SK-N-MC (cell line): ENCODE data around the gene PTX4.
A peak's percentile ranks its signal among the peaks of the same experiment; 100 is the strongest.

Experiments used
- DNase-seq: peaks from one replicate; pipeline ENCODE4 v3.0.0-alpha.2; 2011; ENCODE audit warnings: low read depth, low spot score
- H3K27ac ChIP-seq: fragments of 200-600 bp; sonication (generic); 2 replicates; pipeline ENCODE4 v1.5.1; 2016; ENCODE audit warnings: mixed run types
- H3K36me3 ChIP-seq: fragments of 200-600 bp; sonication (generic); 2 replicates; pipeline ENCODE4 v1.6.1; 2017; ENCODE audit warnings: antibody characterized with exemption, low read length, mixed read lengths; ENCODE audit not compliant: insufficient read depth
- H3K4me3 ChIP-seq: fragments of 200-600 bp; sonication (generic); 2 replicates; pipeline ENCODE4 v1.5.1; 2016
- H3K9ac ChIP-seq: fragments of 200-600 bp; sonication (generic); 2 replicates; pipeline ENCODE4 v1.8.0; 2017; ENCODE audit warnings: mixed run types, mixed read lengths; ENCODE audit not compliant: insufficient read length
- H3K9me3 ChIP-seq: fragments of 200-600 bp; sonication (generic); 2 replicates; pipeline ENCODE4 v1.6.1; 2017; ENCODE audit warnings: low read depth, mild to moderate bottlenecking, antibody characterized with exemption, low read length, moderate library complexity, mixed read lengths
- EZH2 ChIP-seq: fragments of 200-600 bp; sonication (generic); IDR thresholded peaks from one replicate; pipeline ENCODE4 v1.6.1; 2017; ENCODE audit warnings: antibody characterized with exemption
- FOXP2 ChIP-seq: optimal IDR thresholded peaks from 2 replicates; pipeline ENCODE3; 2011; ENCODE audit warnings: mild to moderate bottlenecking, moderate library complexity; ENCODE audit not compliant: insufficient read depth; ENCODE audit errors: extremely low read length, control extremely low read depth
- POLR2AphosphoS5 ChIP-seq: IDR thresholded peaks from 2 replicates; pipeline ENCODE4 v1.6.1; 2012; ENCODE audit warnings: mild to moderate bottlenecking, low read depth, low read length, borderline replicate concordance

The PTX4 gene

GRCh38 chr16:1492923-1493745 is 4.4 kb upstream of the PTX4 start, which contains the start of gene TELO2:
TSS of gene TELO2 (plus strand) at chr16:1493360. CDS start at chr16:1494282, 922 bp downstream.
- peak; percentile 10 for DNase-seq
- peak within 1 kb of the TSS; percentile 84 for H3K27ac ChIP-seq
- H3K36me3 ChIP-seq: peaks cover 21% of the 10 kb centered on the region; the same call in 1 of the 2 replicates
- peak within 1 kb of the TSS; percentile 93 for H3K4me3 ChIP-seq
- no peaks in the 10 kb centered on the region for H3K9me3 ChIP-seq
- H3K9ac ChIP-seq: peak within 1 kb of the TSS; percentile 93
- peak; percentile 77; the same call in 1 of the 2 replicates for TF ChIP-seq POLR2AphosphoS5
- no peak for TF ChIP-seq FOXP2

GRCh38 chr16:1492082-1492922 is 3.6 kb upstream of the PTX4 start:
- Histone ChIP-seq H3K9me3 (no peaks in the 10 kb centered on the region), H3K9ac (no peak overlapping the region), H3K27ac (no peak overlapping the region), H3K36me3 (peaks cover 18% of the 10 kb centered on the region; the same call in 1 of the 2 replicates), H3K4me3 (peak overlapping the region; percentile 93)
- TF ChIP-seq FOXP2 (no peak), POLR2AphosphoS5 (no peak), EZH2 (no peak)
- no peak for DNase-seq

- Histone ChIP-seq H3K36me3 (peaks cover 10% of the 10 kb centered on the region; the same call in 1 of the 2 replicates), H3K27ac (no peak overlapping the region), H3K4me3 (no peak overlapping the region), H3K9ac (no peak overlapping the region), H3K9me3 (no peaks in the 10 kb centered on the region)
- TF ChIP-seq EZH2 (no peak), POLR2AphosphoS5 (no peak), FOXP2 (no peak)
- no peak for DNase-seq
Observed at GRCh38 chr16:1491327-1491726, 2.6 kb upstream of the PTX4 start.

- Histone ChIP-seq H3K27ac (no peak overlapping the region), H3K36me3 (no peaks in the 10 kb centered on the region), H3K9ac (no peak overlapping the region), H3K9me3 (no peaks in the 10 kb centered on the region), H3K4me3 (no peak overlapping the region)
- DNase-seq: no peak
- no peak for TF ChIP-seq POLR2AphosphoS5
- TF ChIP-seq FOXP2: no peak
- no peak for TF ChIP-seq EZH2
Observed at GRCh38 chr16:1489077-1489476, 333 bp upstream of the PTX4 start.

DNA sequence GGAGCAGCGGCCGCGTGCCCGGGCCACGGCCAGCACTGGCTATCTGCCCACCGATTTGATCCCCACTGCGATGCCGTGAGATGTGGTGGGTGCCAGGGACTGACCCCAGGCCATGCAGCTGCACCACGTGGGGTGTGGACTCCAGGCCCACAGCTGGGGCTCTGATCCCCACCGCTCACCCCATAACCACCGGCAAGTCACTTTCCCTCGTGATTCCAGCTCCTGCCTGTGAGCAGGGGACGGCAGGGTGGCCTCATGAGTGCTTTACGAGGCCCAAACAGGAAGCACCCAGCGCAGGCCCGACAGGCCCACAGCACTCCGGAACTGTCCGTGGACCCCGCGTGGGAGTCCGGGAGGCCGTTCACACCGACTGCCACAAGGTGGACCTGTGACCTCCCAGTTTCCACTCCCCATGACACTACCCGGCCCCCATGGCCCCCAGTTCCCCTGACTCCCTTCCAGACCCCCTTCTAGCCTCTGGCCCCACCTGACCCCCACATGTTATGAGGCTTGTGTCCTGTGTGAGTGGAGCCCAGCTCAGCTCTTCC is 616 bp downstream of the PTX4 start:
- no peak overlapping the region for H3K27ac ChIP-seq
- H3K9ac ChIP-seq: no peak overlapping the region
- H3K4me3 ChIP-seq: no peak overlapping the region
- no peak for TF ChIP-seq POLR2AphosphoS5
- no peak for TF ChIP-seq EZH2
- TF ChIP-seq FOXP2: no peak
- no peaks in the 10 kb centered on the region for H3K9me3 ChIP-seq
- no peak for DNase-seq
- no peaks in the 10 kb centered on the region for H3K36me3 ChIP-seq

DNA sequence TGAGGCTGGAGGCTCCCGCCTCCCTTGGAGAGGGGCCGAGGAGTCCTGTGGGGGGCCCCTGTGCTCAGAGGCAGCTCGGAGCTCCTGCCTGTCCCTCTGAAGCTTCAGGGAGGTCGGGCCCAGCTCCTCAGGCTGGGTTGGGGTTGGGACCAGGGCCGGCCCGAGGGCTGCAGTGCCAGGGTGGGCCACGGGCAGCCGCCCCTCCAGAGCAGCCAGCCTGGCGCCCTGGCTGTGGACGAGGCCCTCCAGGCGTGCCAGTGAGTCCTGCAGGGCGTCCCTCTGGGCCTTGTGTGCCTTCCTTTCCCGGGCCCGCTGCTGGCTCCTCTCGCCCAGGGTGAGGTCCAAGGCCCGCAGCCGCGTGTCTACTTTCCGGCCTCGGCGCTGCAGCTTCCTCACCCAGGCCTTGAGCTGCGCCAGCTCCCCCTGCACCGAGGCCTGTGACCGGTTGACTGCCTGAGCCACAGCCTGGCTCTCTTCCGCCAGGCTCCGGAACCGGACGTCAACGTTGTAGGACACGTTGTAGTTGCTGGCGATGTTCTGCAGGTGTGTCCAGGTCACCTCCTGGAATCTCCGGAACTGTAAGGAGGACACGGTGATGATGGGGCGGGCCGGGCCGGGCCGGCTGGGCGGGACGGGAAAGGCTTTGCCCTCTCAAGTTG is 1.2 kb downstream of the PTX4 start:
- H3K4me3 ChIP-seq: no peak overlapping the region
- no peak overlapping the region for H3K9ac ChIP-seq
- no peak overlapping the region for H3K27ac ChIP-seq
- no peaks in the 10 kb centered on the region for H3K36me3 ChIP-seq
- DNase-seq: no peak
- no peak for TF ChIP-seq FOXP2
- TF ChIP-seq EZH2: no peak
- TF ChIP-seq POLR2AphosphoS5: no peak
- no peaks in the 10 kb centered on the region for H3K9me3 ChIP-seq

DNA sequence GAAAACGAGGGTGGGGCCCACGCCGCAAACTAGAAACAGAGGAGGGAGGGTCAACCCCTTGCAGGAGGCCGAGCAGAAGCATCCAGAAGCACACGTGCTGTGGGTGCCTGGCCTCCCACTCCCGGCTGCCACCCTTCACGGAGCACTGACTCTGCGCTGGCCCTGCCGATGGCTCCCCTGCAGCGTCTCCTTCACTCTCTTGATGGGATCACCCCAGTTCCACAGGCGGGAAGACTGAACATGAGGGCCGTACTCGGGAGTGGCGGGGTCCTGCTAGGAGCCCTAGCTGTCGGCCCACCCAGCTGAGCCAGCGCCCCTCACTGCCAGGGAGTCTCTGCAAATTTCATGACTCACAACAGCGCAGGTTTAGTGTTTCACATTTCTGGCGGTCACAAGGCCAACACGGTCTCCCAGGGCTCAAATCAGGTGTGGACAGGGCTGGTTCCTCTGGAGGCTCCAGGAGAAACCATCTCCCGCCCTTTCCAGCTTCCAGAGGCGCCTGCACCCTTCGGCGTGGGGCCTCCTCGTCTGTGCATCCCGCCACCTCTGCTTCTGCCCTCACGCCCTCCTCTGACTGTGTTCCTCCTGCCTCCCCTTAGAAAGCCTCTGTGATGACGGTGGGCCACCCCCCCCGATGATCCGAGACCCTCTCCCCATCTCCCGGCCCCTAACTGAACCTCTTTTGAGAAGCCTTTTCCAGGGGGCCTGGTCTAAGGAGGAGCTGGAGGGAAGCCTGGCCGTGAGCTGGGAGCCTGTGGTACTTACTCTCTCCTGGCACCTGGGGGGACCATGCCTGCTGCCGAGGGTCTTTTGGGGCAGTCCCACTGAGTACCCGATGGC is 2.0 kb downstream of the PTX4 start:
- DNase-seq: no peak
- H3K36me3 ChIP-seq: no peaks in the 10 kb centered on the region

More for the DNA sequence above, 2.0 kb downstream of the PTX4 start:
- H3K4me3 ChIP-seq: no peak overlapping the region
- no peak overlapping the region for H3K27ac ChIP-seq
- no peak overlapping the region for H3K9ac ChIP-seq
- H3K9me3 ChIP-seq: no peaks in the 10 kb centered on the region
- TF ChIP-seq FOXP2: no peak
- TF ChIP-seq POLR2AphosphoS5: no peak
- TF ChIP-seq EZH2: no peak
